HFFc6 (cell line): ENCODE results near the gene ELMO1. TPM values are rescaled to one million over a fixed set of nuclear protein-coding genes. Genes with fewer than 3 reads are reported as not detected.

Source experiments
- DNase-seq: peaks from one replicate; pipeline ENCODE4 v3.0.0-alpha.2; 2018
- H3K27ac Mint-ChIP-seq: 2 replicates; pipeline ENCODE4 v1.8.0; 2020; ENCODE audit warnings: mild to moderate bottlenecking, mixed read lengths
- H3K27me3 Mint-ChIP-seq: 2 replicates; pipeline ENCODE4 v1.8.0; 2021; ENCODE audit warnings: mild to moderate bottlenecking, moderate library complexity, mixed read lengths; ENCODE audit not compliant: insufficient read depth
- H3K36me3 Mint-ChIP-seq: 2 replicates; pipeline ENCODE4 v1.8.0; 2021; ENCODE audit warnings: low read depth, mixed read lengths
- H3K4me1 Mint-ChIP-seq: 2 replicates; pipeline ENCODE4 v1.8.0; 2020; ENCODE audit warnings: low read depth, mixed read lengths
- H3K4me3 Mint-ChIP-seq: 2 replicates; pipeline ENCODE4 v1.8.0; 2020; ENCODE audit warnings: mild to moderate bottlenecking, moderate library complexity, mixed read lengths
- H3K9me3 Mint-ChIP-seq: 2 replicates; pipeline ENCODE4 v1.8.0; 2020; ENCODE audit warnings: mild to moderate bottlenecking, mixed read lengths
- total RNA-seq, 6 experiments: library from RNA; stranded (reverse); fragmentation: NEBNext Ultra II Directional; extraction: Animal tissue kit (Norgen Biotek cat#: 25700); gene quantifications; 2 replicates in 1 of 6; 3 replicates in 5 of 6; pipeline ENCODE4 v1.2.3, GENCODE V29; 2021
- TF ChIP-seq, protein P1 (sequence below): fragments of 200-600 bp; sonication (generic); IDR thresholded peaks from 2 replicates; pipeline ENCODE4 v1.5.0; 2021; ENCODE audit warnings: antibody characterized with exemption, mild to moderate bottlenecking

ELMO1 gene
- total RNA-seq, 6 experiments from 2014 or later: not detected

GRCh38 chr7:37467002-37467401, 18.3 kb upstream of the ELMO1 start:
- Mint-ChIP-seq H3K4me3 (no peak overlapping the region), H3K4me1 (no peaks in the 10 kb centered on the region), H3K27ac (no peak overlapping the region), H3K9me3 (peaks cover 53% of the 10 kb centered on the region), H3K27me3 (no peaks in the 10 kb centered on the region; the same call in 1 of the 2 replicates), H3K36me3 (peaks cover 10% of the 10 kb centered on the region)
- no peak for DNase-seq
- TF ChIP-seq, protein P1, sequence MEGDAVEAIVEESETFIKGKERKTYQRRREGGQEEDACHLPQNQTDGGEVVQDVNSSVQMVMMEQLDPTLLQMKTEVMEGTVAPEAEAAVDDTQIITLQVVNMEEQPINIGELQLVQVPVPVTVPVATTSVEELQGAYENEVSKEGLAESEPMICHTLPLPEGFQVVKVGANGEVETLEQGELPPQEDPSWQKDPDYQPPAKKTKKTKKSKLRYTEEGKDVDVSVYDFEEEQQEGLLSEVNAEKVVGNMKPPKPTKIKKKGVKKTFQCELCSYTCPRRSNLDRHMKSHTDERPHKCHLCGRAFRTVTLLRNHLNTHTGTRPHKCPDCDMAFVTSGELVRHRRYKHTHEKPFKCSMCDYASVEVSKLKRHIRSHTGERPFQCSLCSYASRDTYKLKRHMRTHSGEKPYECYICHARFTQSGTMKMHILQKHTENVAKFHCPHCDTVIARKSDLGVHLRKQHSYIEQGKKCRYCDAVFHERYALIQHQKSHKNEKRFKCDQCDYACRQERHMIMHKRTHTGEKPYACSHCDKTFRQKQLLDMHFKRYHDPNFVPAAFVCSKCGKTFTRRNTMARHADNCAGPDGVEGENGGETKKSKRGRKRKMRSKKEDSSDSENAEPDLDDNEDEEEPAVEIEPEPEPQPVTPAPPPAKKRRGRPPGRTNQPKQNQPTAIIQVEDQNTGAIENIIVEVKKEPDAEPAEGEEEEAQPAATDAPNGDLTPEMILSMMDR: no peak

DNA sequence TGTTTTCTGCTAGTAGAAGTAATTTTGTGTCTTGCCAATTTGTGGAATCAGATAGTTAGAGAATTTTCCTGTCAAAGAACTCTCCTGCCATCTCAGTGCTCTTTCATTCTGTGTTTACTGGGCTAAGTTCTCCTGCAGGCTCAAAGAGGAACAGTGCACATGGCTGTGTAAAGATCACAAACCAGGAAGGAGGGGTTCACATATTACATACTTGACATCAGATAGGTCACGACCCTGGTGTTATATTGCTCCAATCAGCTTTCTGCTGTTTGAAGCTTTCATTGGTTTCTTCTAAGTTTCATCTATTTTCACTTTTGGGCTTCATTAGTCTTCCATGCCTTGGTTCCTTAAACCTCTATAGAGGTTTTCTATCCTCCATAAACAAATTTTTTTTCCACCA, 13.5 kb upstream of the ELMO1 start:
- H3K4me3 Mint-ChIP-seq: no peak overlapping the region
- no peaks in the 10 kb centered on the region for H3K4me1 Mint-ChIP-seq
- TF ChIP-seq, protein P1: no peak
- no peak for DNase-seq
- no peak overlapping the region for H3K27ac Mint-ChIP-seq
- peaks cover 53% of the 10 kb centered on the region for H3K9me3 Mint-ChIP-seq
- H3K36me3 Mint-ChIP-seq: 0 out of 2 replicates have a peak, but pooled peaks cover 11% of the 10 kb centered on the region
- H3K27me3 Mint-ChIP-seq: peaks cover 3% of the 10 kb centered on the region; the same call in 1 of the 2 replicates

DNA sequence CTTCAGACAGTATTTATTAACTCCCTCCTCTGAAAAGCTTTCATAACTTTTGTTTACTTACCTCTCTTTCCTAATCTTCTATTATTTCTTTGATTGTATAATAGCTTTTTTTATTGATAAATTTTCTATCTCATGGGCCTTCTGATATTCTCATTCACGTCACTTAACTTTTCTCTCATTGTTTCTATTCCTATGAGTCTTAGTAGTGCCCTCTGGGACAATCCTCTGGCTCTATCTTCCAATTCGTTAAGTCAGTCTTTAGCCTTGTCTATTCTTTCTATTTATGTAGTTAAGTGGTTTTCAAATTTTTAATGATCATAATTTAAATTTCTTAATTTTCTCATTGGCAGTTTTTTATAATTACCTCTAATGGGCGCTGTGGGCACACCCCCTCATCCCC, 6.4 kb upstream of the ELMO1 start:
- Mint-ChIP-seq H3K27me3 (peaks cover 3% of the 10 kb centered on the region; the same call in 1 of the 2 replicates), H3K36me3 (0 out of 2 replicates have a peak, but pooled peaks cover 11% of the 10 kb centered on the region), H3K27ac (no peak overlapping the region), H3K4me3 (no peak overlapping the region), H3K4me1 (no peaks in the 10 kb centered on the region), H3K9me3 (peaks cover 61% of the 10 kb centered on the region)
- TF ChIP-seq, protein P1: no peak
- DNase-seq: no peak

- H3K27ac Mint-ChIP-seq: no peak overlapping the region
- no peak for DNase-seq
- peaks cover 50% of the 10 kb centered on the region for H3K9me3 Mint-ChIP-seq
- TF ChIP-seq, protein P1: no peak
- H3K27me3 Mint-ChIP-seq: no peaks in the 10 kb centered on the region
- H3K36me3 Mint-ChIP-seq: no peaks in the 10 kb centered on the region
- H3K4me3 Mint-ChIP-seq: no peak overlapping the region
- no peaks in the 10 kb centered on the region for H3K4me1 Mint-ChIP-seq
These were observed 3.7 kb upstream of the ELMO1 start for GRCh38 chr7:37452346-37452745.

DNA sequence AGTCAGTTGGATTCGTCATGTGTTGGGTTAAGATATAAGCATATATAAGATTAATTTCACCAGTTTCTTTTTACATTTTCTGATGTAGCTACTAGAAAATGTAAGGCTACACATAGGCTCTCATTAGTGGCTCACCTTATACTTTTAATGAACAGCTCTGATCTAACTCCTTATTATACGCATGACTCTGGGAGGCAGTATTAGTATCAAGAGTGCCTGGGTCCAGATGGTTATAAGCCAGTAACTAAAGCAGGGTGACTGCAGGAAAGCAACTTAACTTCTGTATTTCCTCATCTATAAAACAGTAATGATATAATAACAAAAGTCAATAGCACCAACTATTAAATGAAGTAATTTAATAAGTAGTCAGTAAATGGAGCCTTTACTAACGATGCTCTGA, 1.4 kb upstream of the ELMO1 start:
- TF ChIP-seq, protein P1: no peak
- peaks cover 29% of the 10 kb centered on the region for H3K9me3 Mint-ChIP-seq
- no peak overlapping the region for H3K27ac Mint-ChIP-seq
- H3K4me1 Mint-ChIP-seq: no peaks in the 10 kb centered on the region
- H3K36me3 Mint-ChIP-seq: no peaks in the 10 kb centered on the region
- DNase-seq: no peak
- no peaks in the 10 kb centered on the region; the same call in 1 of the 2 replicates for H3K27me3 Mint-ChIP-seq
- no peak overlapping the region for H3K4me3 Mint-ChIP-seq

GRCh38 chr7:37449621-37450020, 957 bp upstream of the ELMO1 start:
- DNase-seq: no peak
- H3K27me3 Mint-ChIP-seq: no peaks in the 10 kb centered on the region; the same call in 1 of the 2 replicates
- H3K4me3 Mint-ChIP-seq: no peak overlapping the region
- H3K9me3 Mint-ChIP-seq: peaks cover 32% of the 10 kb centered on the region
- no peak overlapping the region for H3K27ac Mint-ChIP-seq
- H3K36me3 Mint-ChIP-seq: no peaks in the 10 kb centered on the region
- no peaks in the 10 kb centered on the region for H3K4me1 Mint-ChIP-seq
- TF ChIP-seq, protein P1: no peak
